ENCODE measurements around the gene TMEM82. TPM values are rescaled to one million over a fixed set of nuclear protein-coding genes. Genes with fewer than 3 reads are reported as not detected.

The TMEM82 gene
- polyA plus RNA-seq, 1 of the 3 experiments (the other 2 are of a cell fraction), result not detected

GRCh38 chr1:15718199-15718601, 24.1 kb upstream of the TMEM82 start:
- H3K4me2 ChIP-seq, result no peak overlapping the region
- no peaks in the 10 kb centered on the region for H3K9me3 ChIP-seq
- H3K27ac ChIP-seq (ENCODE audit: low read depth in 2 of 2, low read length in 1 of 2), result no peak overlapping the region
- CTCF ChIA-PET, result interaction anchor here (1.2 kb wide), 2 partner anchors 23 to 74 kb away, joined by 4 read pairs; no protein-coding TSS in a partner anchor
- DNase-seq, result no peak
- no peak overlapping the region for H3K9ac ChIP-seq
- no peaks in the 10 kb centered on the region for H3K4me1 ChIP-seq (ENCODE audit: control insufficient read depth in 1 of 2, insufficient read depth in 2 of 2, low read depth in 1 of 2, low read length in 1 of 2)
- H3K4me3 ChIP-seq (ENCODE audit: low read depth in 2 of 2, low read length in 1 of 2), result no peak overlapping the region
- H3F3A ChIP-seq (replicated peaks; ENCODE audit: insufficient read depth), result no peaks in the 10 kb centered on the region
- H3K27me3 ChIP-seq (ENCODE audit: insufficient read depth), result no peaks in the 10 kb centered on the region
- peaks cover 4 to 47% of the 10 kb centered on the region in 2 experiments for H3K36me3 ChIP-seq (replicated peaks in 1 of 2; ENCODE audit: control insufficient read depth in 1 of 2, insufficient read depth in 2 of 2, low read length in 1 of 2)
- POLR2A ChIA-PET, result interaction anchor here (0.7 kb wide), 1 partner anchor 179 kb away, joined by 4 read pairs; no protein-coding TSS in a partner anchor
- peaks cover 9% of the 10 kb centered on the region; the same call in 1 of the 2 replicates for H4K20me1 ChIP-seq (ENCODE audit: insufficient read depth)
- H3K79me2 ChIP-seq (ENCODE audit: insufficient read depth), result peaks cover 18% of the 10 kb centered on the region; the same call in 1 of the 2 replicates
- 90% methylated on average over 8 of the region's 8 CpGs for WGBS (ENCODE audit: low lambda C conversion rate)
- H3K9me2 ChIP-seq, result no peaks in the 10 kb centered on the region
- no peak overlapping the region for H2AFZ ChIP-seq (ENCODE audit: low read depth)
- no peak for TF ChIP-seq POLR2AphosphoS5 (IDR thresholded peaks at IDR 0.05; ENCODE audit: low read depth, low read length)
- TF ChIP-seq ELF1 (IDR thresholded peaks at IDR 0.05), result no peak
- no peak for TF ChIP-seq YY1 (IDR thresholded peaks at IDR 0.05; ENCODE audit: low read depth)
- no peak for TF ChIP-seq RCOR1 (IDR thresholded peaks at IDR 0.05; ENCODE audit: low read length)
- TF ChIP-seq, protein P1, sequence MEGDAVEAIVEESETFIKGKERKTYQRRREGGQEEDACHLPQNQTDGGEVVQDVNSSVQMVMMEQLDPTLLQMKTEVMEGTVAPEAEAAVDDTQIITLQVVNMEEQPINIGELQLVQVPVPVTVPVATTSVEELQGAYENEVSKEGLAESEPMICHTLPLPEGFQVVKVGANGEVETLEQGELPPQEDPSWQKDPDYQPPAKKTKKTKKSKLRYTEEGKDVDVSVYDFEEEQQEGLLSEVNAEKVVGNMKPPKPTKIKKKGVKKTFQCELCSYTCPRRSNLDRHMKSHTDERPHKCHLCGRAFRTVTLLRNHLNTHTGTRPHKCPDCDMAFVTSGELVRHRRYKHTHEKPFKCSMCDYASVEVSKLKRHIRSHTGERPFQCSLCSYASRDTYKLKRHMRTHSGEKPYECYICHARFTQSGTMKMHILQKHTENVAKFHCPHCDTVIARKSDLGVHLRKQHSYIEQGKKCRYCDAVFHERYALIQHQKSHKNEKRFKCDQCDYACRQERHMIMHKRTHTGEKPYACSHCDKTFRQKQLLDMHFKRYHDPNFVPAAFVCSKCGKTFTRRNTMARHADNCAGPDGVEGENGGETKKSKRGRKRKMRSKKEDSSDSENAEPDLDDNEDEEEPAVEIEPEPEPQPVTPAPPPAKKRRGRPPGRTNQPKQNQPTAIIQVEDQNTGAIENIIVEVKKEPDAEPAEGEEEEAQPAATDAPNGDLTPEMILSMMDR (IDR thresholded peaks at IDR 0.05), result no peak
- TF ChIP-seq USF2 (IDR thresholded peaks at IDR 0.05; ENCODE audit: borderline replicate concordance, low read depth, low read length), result no peak
- TF ChIP-seq TAF1 (IDR thresholded peaks at IDR 0.05; ENCODE audit: borderline replicate concordance, low read depth, low read length), result no peak
- TF ChIP-seq, protein P2, sequence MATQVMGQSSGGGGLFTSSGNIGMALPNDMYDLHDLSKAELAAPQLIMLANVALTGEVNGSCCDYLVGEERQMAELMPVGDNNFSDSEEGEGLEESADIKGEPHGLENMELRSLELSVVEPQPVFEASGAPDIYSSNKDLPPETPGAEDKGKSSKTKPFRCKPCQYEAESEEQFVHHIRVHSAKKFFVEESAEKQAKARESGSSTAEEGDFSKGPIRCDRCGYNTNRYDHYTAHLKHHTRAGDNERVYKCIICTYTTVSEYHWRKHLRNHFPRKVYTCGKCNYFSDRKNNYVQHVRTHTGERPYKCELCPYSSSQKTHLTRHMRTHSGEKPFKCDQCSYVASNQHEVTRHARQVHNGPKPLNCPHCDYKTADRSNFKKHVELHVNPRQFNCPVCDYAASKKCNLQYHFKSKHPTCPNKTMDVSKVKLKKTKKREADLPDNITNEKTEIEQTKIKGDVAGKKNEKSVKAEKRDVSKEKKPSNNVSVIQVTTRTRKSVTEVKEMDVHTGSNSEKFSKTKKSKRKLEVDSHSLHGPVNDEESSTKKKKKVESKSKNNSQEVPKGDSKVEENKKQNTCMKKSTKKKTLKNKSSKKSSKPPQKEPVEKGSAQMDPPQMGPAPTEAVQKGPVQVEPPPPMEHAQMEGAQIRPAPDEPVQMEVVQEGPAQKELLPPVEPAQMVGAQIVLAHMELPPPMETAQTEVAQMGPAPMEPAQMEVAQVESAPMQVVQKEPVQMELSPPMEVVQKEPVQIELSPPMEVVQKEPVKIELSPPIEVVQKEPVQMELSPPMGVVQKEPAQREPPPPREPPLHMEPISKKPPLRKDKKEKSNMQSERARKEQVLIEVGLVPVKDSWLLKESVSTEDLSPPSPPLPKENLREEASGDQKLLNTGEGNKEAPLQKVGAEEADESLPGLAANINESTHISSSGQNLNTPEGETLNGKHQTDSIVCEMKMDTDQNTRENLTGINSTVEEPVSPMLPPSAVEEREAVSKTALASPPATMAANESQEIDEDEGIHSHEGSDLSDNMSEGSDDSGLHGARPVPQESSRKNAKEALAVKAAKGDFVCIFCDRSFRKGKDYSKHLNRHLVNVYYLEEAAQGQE (IDR thresholded peaks at IDR 0.05; ENCODE audit: low read depth, low read length), result no peak
- TF ChIP-seq RFX5 (IDR thresholded peaks at IDR 0.05; ENCODE audit: low read length), result no peak
- no peak for TF ChIP-seq TEAD4 (IDR thresholded peaks at IDR 0.05; ENCODE audit: borderline replicate concordance, insufficient read depth)
- no peak for TF ChIP-seq SIN3A (IDR thresholded peaks at IDR 0.05; ENCODE audit: borderline replicate concordance, low read depth, low read length)
- TF ChIP-seq, protein P3, sequence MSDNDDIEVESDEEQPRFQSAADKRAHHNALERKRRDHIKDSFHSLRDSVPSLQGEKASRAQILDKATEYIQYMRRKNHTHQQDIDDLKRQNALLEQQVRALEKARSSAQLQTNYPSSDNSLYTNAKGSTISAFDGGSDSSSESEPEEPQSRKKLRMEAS (IDR thresholded peaks at IDR 0.05; ENCODE audit: low read depth), result no peak
- TF ChIP-seq GATA2 (CRISPR knock-in tag; IDR thresholded peaks at IDR 0.05), result no peak
- no peak for TF ChIP-seq MEF2A (IDR thresholded peaks at IDR 0.05; ENCODE audit: borderline replicate concordance, low read depth)
- no peak for TF ChIP-seq ZBTB33 (IDR thresholded peaks at IDR 0.05; ENCODE audit: borderline replicate concordance, low read depth)

Data from SK-N-SH (cell line).